Thyroid gland (tissue), 4 donors: ENCODE measurements around the gene TUT7.

Experiments
- CTCF ChIP-seq, 6 experiments: fragments of 200-600 bp in 3 of 6; fragments of 450-650 bp in 3 of 6; sonication (generic) in 3 of 6; IDR thresholded peaks; one replicate each; pipeline ENCODE4 v1.5.1; 2016 to 2019; ENCODE audit warnings: antibody characterized with exemption in 6 of 6, mild to moderate bottlenecking in 2 of 6, inconsistent platforms in 1 of 6, moderate library complexity in 1 of 6
- POLR2A ChIP-seq, 2 donors: fragments of 450-650 bp; IDR thresholded peaks; one replicate each; pipeline ENCODE4 v1.6.1; 2017; ENCODE audit warnings: antibody characterized with exemption in 2 of 2, mild to moderate bottlenecking in 2 of 2, moderate library complexity in 1 of 2

GRCh38 chr9:86342269-86342668 lies 11.9 kb downstream of the TUT7 start:
- no peak for TF ChIP-seq CTCF (IDR thresholded peaks at IDR 0.05)
- no peak for TF ChIP-seq POLR2A (IDR thresholded peaks at IDR 0.05)
